ENCODE measurements around the gene EDIL3.

GRCh38 chr5:84058561-84058960, 326.1 kb downstream of the EDIL3 start:
- no peak for TF ChIP-seq CTCF (optimal IDR thresholded peaks at IDR 0.05 in 1 of 3, IDR thresholded peaks at IDR 0.05 in 1 of 3, conservative IDR thresholded peaks at IDR 0.05 in 1 of 3; ENCODE audit: extremely low read depth in 1 of 3, insufficient read depth in 2 of 3, low read length in 3 of 3)
- TF ChIP-seq EZH2 (IDR thresholded peaks at IDR 0.05; ENCODE audit: low read length), result no peak

Measured in keratinocyte (primary cell).